Activated effector memory CD4-positive, alpha-beta T cell treated with Interleukin-2 at 50 U/mL for 16 hours (primary cell): ENCODE data around the gene CAPRIN2.
A peak's percentile ranks its signal among the peaks of the same experiment; 100 is the strongest.

ENCODE experiments used
- DNase-seq: peaks from one replicate; pipeline ENCODE4 v3.0.0-alpha.2; 2020

Gene CAPRIN2

GRCh38 chr12:30696486-30696885 lies 58.3 kb downstream of the CAPRIN2 start:
- no peak for DNase-seq

DNA sequence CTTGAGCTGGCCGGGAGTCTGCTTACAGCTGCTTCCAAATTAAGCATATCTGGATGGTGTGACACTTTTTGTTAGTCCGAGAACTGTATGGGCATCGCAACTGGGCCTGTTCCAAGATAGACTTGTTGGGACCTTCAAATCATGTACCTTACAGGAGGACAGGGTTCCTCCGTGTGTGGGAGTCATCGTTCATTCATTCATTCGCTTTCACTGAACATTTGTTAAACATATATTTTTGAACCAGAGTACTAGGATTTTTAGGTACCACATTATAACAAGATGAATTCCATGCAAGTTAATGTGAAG lies 58.7 kb downstream of the CAPRIN2 start:
- DNase-seq: no peak

DNA sequence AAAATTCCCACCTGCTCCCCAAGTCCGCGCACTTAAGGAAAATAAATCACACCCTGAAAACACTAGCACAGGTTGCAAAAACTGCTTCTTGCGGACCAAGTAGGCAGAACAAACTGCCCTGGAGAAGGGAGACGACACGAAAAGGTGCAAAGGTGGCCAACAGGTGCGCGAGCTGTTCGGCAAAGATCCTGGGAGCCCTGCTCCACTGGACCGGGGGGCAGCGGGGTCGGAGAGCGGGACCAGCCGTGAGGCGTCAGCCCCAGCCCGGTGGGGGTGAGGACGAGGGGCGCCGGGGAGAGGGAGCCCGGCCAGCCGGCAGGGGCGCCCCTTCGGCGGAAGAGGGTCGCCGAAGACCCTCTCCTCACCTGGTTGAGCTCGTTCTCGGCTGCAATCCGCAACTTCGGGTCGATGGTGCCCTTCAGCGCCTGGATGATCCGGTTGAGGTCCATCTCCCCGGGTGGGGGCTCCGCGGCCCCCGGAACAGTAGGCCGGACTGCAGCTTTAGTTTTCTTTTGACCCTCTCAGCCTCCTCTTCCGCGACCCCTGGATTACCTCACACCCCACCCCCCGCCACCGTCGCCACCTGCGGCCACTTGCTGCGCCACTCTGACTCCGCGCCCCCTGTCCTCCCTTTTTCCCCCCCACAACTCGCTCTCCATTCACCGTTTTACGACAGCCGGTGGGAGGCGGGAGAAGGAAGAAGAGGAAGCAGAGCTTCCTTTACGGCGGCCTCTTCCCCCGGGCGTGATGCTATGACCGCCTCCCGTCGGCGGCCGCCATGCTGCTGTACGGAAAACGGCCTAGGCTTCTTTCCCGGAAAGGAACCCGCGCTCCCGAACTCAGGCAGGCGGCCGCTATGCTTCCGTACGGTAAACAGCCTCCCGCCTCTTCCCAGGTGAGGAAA lies 59.3 kb downstream of the CAPRIN2 start, which contains the start of gene IPO8:
Gene IPO8, minus strand, starts transcription at position 671 of the 904 bp plus-strand sequence. Its CDS starts 222 bp downstream, at position 449.
- DNase-seq: peak; percentile 73

DNA sequence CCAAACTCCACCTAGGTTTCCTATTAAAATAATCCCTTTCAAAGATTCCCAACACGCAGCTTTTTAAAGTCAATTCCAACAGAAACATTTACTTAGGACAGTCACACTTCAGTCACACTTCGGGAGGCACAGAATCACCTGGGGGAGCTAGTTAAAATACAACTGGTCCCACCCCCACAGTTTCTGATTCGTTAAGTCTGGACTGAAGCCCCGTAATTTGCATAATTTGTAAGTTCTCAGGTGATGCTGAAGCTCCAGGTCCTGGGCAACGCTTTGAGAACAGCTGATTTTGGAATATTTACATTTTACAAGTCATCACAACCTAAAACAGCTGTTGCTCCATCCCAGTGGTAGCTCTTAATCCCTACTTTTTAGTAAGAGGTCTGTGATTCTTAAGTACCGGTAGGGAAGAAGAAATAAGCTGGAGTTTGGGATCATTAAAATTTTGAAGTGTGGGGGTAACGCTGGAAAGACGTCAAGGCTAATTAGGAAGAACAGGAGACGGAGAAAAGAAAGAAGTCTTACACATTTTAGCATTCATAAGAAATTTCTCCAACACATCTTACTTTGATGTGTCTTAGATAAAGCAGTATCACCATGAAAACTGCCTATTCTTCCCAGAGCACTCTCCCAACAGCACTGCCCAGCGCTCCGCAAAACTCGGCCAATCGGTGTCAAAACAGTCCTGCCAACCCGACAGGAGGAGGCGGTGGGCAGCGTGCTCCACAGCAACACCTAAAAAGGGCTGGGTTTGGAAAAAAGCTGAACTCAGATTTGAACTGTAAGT lies 60.1 kb downstream of the CAPRIN2 start:
- DNase-seq: no peak

- no peak for DNase-seq
Measured at GRCh38 chr12:30692470-30692869, 62.3 kb downstream of the CAPRIN2 start.

- DNase-seq: no peak
Measured at GRCh38 chr12:30691122-30691879, 63.5 kb downstream of the CAPRIN2 start.

- DNase-seq: no peak
Measured at GRCh38 chr12:30687265-30687986, 67.3 kb downstream of the CAPRIN2 start.

- no peak for DNase-seq
Measured at GRCh38 chr12:30679241-30679640, 75.5 kb downstream of the CAPRIN2 start.

DNA sequence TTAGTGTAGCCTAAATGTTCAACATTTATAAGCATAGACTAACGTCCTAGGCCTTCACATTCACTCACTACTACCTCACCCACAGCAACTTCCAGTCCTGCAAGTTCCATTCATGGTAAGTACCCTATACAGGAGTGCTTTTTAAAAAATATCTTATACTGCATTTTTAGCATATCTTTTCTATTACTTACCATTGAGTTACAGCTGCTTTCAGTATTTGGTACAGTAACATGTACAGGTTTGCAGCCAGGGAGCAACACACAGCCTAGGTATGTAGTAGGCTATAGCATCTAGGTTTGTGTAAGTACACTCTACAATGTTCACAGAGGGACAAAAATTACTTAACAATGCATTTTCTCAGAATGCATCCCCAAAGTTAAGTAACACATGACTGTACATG lies 76.5 kb downstream of the CAPRIN2 start:
- no peak for DNase-seq

DNA sequence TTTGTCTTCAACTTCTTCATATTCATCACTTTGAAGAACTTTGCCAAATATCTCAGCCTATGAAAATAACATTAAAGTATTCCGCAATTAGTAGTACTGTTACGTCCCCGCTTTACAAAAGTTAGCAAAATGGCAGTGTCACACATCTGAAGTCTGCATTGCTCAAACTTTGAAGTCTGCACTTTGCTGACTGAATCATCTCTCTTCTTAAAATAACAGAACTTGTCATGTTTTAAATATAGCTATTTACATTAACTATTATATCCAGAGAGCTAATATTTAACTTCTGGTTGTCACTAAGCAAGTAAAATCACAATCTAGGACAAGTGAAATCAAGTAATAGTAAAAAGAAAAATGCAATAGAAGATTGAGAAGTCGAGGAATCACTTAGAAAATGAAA lies 93.5 kb downstream of the CAPRIN2 start:
- DNase-seq: no peak
